Retinal pigment epithelial cell (primary cell): Measurements from ENCODE around the gene FYN.

Experiments used
- DNase-seq: peaks from one replicate; pipeline ENCODE4 v3.0.0-alpha.2; 2010; ENCODE audit warnings: low read depth
- H3K4me3 ChIP-seq: 2 replicates; pipeline ENCODE4 v1.5.1; 2011; ENCODE audit warnings: mild to moderate bottlenecking, low read length, control low read depth, moderate library complexity
- TF ChIP-seq, protein P1 (sequence below): conservative IDR thresholded peaks from 2 replicates; pipeline ENCODE4 v1.5.1; 2011; ENCODE audit warnings: low read depth, low read length, control low read depth, inconsistent platforms

The FYN gene

DNA sequence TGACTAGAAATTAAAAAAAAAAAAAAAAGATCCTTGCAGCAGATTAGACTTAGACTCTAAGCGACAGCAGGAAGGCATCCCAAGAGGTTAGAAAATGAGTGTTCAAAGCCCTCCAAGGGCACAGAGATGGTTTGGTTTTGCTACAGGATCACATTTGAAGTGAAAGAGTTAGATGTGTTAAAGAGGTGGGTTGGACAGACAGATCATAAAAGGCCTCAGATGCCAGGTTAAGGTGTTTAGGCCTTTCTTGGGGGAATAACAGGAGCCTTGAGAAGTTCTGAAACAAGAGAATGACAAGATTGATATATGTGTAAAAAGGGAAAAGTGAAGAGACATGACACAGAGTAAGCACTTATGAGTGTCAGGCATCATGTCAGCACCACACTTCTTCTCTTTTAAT is 107.5 kb downstream of the FYN start:
- H3K4me3 ChIP-seq, result no peak overlapping the region
- DNase-seq, result no peak
- TF ChIP-seq, protein P1, sequence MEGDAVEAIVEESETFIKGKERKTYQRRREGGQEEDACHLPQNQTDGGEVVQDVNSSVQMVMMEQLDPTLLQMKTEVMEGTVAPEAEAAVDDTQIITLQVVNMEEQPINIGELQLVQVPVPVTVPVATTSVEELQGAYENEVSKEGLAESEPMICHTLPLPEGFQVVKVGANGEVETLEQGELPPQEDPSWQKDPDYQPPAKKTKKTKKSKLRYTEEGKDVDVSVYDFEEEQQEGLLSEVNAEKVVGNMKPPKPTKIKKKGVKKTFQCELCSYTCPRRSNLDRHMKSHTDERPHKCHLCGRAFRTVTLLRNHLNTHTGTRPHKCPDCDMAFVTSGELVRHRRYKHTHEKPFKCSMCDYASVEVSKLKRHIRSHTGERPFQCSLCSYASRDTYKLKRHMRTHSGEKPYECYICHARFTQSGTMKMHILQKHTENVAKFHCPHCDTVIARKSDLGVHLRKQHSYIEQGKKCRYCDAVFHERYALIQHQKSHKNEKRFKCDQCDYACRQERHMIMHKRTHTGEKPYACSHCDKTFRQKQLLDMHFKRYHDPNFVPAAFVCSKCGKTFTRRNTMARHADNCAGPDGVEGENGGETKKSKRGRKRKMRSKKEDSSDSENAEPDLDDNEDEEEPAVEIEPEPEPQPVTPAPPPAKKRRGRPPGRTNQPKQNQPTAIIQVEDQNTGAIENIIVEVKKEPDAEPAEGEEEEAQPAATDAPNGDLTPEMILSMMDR, result no peak

DNA sequence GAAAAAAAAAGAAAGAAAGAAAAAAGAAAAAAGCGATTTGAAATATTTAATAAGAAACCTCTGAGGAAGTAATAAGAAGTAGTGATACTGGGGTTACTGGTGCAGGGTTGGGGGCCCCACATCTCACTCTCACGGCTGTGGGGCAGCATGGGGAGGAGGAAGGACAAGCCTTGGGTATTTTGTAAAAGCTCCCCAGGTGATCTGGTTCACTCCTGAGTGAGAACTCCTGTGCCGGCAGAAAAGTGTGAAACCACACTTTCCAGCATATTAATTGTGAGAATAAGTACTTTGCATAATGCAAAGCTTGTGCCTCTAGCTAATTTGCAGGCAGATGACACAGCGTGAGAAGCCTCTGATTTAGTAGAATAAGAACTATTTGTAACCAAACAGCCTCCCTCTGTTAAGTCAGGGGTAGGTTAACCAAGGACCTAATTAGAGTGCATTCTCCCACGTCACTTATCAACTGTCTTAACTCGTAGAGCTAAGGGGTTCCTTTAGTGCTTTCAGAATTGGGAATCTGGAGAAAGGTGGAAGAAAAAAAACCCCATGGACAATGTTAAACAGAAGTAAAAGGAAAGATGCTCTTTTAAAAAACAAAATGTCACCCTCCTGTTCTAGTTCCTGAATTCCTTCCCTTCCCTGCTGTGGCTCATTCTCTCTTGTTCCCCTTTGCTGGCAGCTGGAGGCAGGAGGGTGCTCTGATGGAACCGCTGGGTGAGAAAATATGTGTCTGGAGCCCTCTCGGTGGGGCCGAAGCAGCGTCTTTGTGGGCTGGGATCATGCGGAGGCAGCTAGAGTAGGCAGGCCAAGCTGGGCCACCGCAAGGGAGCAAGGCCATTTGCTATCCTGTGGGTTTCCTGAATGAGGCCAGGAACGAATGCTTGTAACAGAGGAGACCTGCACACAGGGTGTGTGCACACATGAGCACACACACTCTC is 108.7 kb downstream of the FYN start:
- no peak overlapping the region for H3K4me3 ChIP-seq
- TF ChIP-seq, protein P1, result no peak
- DNase-seq, result no peak

DNA sequence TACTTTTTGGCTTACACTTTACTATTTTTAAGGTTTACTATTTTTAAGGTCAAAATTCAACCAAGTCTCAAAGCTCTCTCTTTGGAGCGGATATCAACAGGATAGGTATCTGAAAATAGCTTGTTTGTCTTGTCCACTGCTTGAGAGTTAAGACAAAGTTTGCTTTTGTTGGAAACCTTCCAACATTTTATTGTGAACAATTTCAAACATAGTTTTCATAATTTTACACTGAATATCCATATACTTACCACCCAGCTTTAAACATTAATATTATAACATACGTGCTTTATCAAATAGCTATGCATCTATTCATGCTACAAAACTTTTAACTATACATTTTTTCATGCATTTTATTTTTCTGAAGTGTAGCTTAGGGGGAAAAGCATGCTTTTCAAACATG is 109.9 kb downstream of the FYN start:
- TF ChIP-seq, protein P1, result no peak
- no peak for DNase-seq
- no peak overlapping the region for H3K4me3 ChIP-seq

DNA sequence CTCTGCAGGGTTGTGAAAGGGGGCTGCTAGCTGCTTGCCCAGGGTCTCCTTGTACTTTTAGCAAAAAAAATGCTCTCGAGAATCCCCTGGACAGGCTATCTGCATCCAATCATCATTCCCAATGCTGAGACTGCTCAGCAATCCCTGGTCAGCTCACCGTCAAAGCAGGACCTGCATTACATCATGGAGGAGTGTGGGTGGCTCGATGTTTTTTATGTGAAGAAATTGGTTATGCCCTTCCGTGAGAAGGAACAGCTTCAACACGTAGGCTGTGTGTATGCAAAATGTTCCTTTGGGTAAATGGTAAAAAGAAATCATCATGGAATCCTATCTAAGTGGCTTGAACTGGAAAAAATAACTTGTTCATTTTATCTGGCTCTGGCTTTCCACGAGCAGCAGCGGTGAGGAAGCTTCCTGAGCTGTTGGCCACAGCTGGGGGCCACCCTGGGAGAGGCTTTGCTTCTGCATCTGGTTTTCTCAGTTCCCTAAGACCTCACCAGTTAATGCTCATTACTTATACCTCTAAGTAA is 111.4 kb downstream of the FYN start:
- DNase-seq, result no peak
- no peak overlapping the region for H3K4me3 ChIP-seq
- TF ChIP-seq, protein P1, result no peak

DNA sequence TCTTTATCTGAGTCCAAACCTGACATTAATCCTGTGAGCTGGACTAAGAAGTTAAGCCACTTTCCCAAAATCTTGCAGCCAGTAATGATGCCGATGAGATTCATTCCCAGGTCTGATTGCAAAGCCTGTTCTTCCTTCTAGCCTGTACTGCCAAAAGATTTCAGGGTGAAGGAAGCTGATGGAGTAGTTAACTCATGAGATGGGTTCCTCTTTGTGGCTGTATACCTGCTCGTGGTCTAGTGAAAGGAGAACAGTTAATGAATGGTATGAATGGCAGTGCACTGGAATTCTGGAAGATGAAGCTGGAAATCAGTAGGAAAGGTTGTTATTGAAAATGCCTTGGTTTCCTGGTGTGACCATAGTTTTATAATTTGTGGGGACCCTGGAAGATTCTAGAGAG is 112.0 kb downstream of the FYN start:
- TF ChIP-seq, protein P1, result no peak
- DNase-seq, result no peak
- no peak overlapping the region for H3K4me3 ChIP-seq

DNA sequence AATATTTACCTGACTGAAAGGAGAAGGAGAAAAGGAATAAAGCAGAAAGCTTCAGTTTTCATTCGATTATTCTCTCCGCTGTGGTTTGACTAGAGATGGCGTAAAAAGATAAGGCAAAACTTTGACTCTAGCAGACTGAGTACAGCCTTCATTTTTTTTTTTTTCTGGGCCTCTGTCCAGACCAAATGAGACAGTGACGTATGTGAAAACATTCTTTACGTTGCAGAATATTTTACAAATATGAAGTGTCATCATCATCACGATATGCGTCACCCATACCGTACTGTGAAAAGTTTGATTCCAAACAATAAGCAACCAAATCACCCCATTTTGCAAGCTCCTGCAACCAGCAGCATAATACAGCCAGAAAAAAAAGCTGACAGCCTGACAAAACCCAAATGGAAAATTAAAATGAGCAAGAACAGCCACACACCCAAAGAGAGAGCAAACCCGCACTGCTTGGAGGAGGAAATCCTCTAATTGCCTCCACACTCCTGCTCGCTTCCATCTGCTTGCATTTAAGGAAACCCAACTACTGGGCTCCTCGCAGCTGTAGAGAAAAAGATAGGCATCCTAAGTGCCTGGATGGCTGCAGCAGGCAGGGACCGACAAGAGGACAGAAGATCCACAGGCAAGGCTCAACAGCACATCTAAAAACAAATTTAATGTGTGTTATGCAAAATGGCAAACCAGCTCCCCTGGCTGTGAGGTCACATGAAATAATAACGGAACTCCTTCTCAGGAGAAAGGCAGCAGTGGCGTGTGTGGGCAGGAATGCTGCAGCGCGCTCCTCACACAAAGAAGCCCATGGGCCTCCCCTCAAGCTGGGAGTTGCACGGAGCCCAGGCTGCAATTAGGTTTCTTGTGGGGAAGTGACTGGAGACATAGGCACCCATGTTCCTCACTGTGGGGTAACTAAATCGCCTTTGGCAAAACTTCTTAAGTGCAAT is 113.1 kb downstream of the FYN start:
- H3K4me3 ChIP-seq, result no peak overlapping the region
- DNase-seq, result no peak
- TF ChIP-seq, protein P1, result no peak
